Omental fat pad (tissue), 4 donors: Measurements from ENCODE around the gene SEPTIN10. TPM values are rescaled to one million over a fixed set of nuclear protein-coding genes. Genes with fewer than 3 reads are reported as not detected.

Source experiments
- ATAC-seq: fragments of 150-250 bp; one replicate; pipeline ENCODE4 v1.9.1; 2016; ENCODE audit warnings: mild to moderate bottlenecking, moderate library complexity; ENCODE audit not compliant: low FRiP score
- DNase-seq: peaks from one replicate; pipeline ENCODE4 v3.0.0-alpha.2; 2019; ENCODE audit warnings: low spot score
- CTCF ChIP-seq, 3 donors: fragments of 450-650 bp; IDR thresholded peaks; one replicate each; pipeline ENCODE4 v1.5.1; 2016 to 2017; ENCODE audit warnings: antibody characterized with exemption in 3 of 3, mild to moderate bottlenecking in 3 of 3, moderate library complexity in 2 of 3
- total RNA-seq, 4 donors: library from RNA; depleted of rRNA; stranded (reverse); fragments of >200 nt; gene quantifications; one replicate each; pipeline ENCODE4 v1.1.0, GENCODE V29; 2016

The SEPTIN10 gene
- total RNA-seq, 4 donors from 2014 or later = 55.0 to 116 (median 75.1) TPM

- TF ChIP-seq CTCF (IDR thresholded peaks at IDR 0.05) = no peak
- DNase-seq (no peak), ATAC-seq (no peak)
Observed at GRCh38 chr2:109563980-109564550, 49.7 kb downstream of the SEPTIN10 start.

GRCh38 chr2:109563288-109563687 lies 50.5 kb downstream of the SEPTIN10 start:
- ATAC-seq = no peak
- DNase-seq = no peak
- TF ChIP-seq CTCF (IDR thresholded peaks at IDR 0.05) = no peak

GRCh38 chr2:109562421-109562820 lies 51.3 kb downstream of the SEPTIN10 start:
- no peak for TF ChIP-seq CTCF (IDR thresholded peaks at IDR 0.05)
- ATAC-seq = no peak
- no peak for DNase-seq

GRCh38 chr2:109560265-109560664 lies 53.5 kb downstream of the SEPTIN10 start:
- TF ChIP-seq CTCF (IDR thresholded peaks at IDR 0.05) = no peak
- ATAC-seq (no peak), DNase-seq (no peak)

GRCh38 chr2:109558076-109558882 lies 55.5 kb downstream of the SEPTIN10 start:
- TF ChIP-seq CTCF (IDR thresholded peaks at IDR 0.05) = no peak
- ATAC-seq = no peak
- DNase-seq = no peak

- no peak for ATAC-seq
- DNase-seq = no peak
- TF ChIP-seq CTCF (IDR thresholded peaks at IDR 0.05) = no peak
Observed at GRCh38 chr2:109557309-109557708, 56.5 kb downstream of the SEPTIN10 start.
